HepG2 (cell line): ENCODE data around the gene PEBP1. TPM values are rescaled to one million over a fixed set of nuclear protein-coding genes. Genes with fewer than 3 reads are reported as not detected.

Experiments used
- DRAP1 ChIP-seq: IDR thresholded peaks from 2 replicates; pipeline ENCODE4 v1.6.1; 2016; ENCODE audit warnings: missing genetic modification reagents, missing compliant biosample characterization
- HDAC2 ChIP-seq: sonication (generic); formaldehyde crosslinking; IDR thresholded peaks from 2 replicates; pipeline ENCODE4 v1.4.0; 2020; ENCODE audit warnings: missing genetic modification reagents
- IKZF5 ChIP-seq: IDR thresholded peaks from 2 replicates; pipeline ENCODE4 v1.6.1; 2018; ENCODE audit warnings: missing genetic modification reagents, mild to moderate bottlenecking, missing compliant biosample characterization
- MEIS1 ChIP-seq: sonication (generic); formaldehyde crosslinking; IDR thresholded peaks from 2 replicates; pipeline ENCODE4 v1.9.0; 2021; ENCODE audit warnings: mild to moderate bottlenecking, missing genetic modification reagents, moderate library complexity, borderline replicate concordance
- ONECUT2 ChIP-seq: sonication (generic); formaldehyde crosslinking; IDR thresholded peaks from 2 replicates; pipeline ENCODE4 v1.4.0; 2020; ENCODE audit warnings: missing genetic modification reagents
- REL ChIP-seq: sonication (generic); formaldehyde crosslinking; conservative IDR thresholded peaks from 2 replicates; pipeline ENCODE4 v1.8.0; 2022; ENCODE audit warnings: mild to moderate bottlenecking, missing genetic modification reagents, moderate library complexity
- SAFB2 ChIP-seq: sonication (generic); formaldehyde crosslinking; IDR thresholded peaks from 2 replicates; pipeline ENCODE4 v1.5.1; 2020; ENCODE audit warnings: missing genetic modification reagents, low read depth, mild to moderate bottlenecking, borderline replicate concordance
- SMC3 ChIP-seq: IDR thresholded peaks from 2 replicates; pipeline ENCODE4 v1.6.1; 2011; ENCODE audit warnings: low read length, improper control_type of control experiment
- STAG1 ChIP-seq: sonication (generic); formaldehyde crosslinking; IDR thresholded peaks from 2 replicates; pipeline ENCODE4 v1.4.0; 2020; ENCODE audit warnings: missing genetic modification reagents
- TBX2 ChIP-seq: sonication (generic); formaldehyde crosslinking; IDR thresholded peaks from 2 replicates; pipeline ENCODE4 v1.5.0; 2020; ENCODE audit warnings: missing genetic modification reagents, mild to moderate bottlenecking, borderline replicate concordance
- ZBTB38 ChIP-seq: sonication (generic); formaldehyde crosslinking; IDR thresholded peaks from 2 replicates; pipeline ENCODE4 v1.5.1; 2020; ENCODE audit warnings: mild to moderate bottlenecking, missing genetic modification reagents
- ZNF142 ChIP-seq: sonication (generic); formaldehyde crosslinking; IDR thresholded peaks from 2 replicates; pipeline ENCODE4 v1.4.0; 2020; ENCODE audit warnings: missing genetic modification reagents
- ZNF3 ChIP-seq: IDR thresholded peaks from 2 replicates; pipeline ENCODE4 v1.7.0; 2017; ENCODE audit warnings: inconsistent platforms
- ZNF503 ChIP-seq: sonication (generic); formaldehyde crosslinking; IDR thresholded peaks from 2 replicates; pipeline ENCODE4 v1.4.0; 2020; ENCODE audit warnings: missing genetic modification reagents
- ZNF543 ChIP-seq: sonication (generic); formaldehyde crosslinking; IDR thresholded peaks from 2 replicates; pipeline ENCODE4 v1.4.0; 2020; ENCODE audit warnings: mild to moderate bottlenecking, missing genetic modification reagents
- ZNF687 ChIP-seq: sonication (generic); formaldehyde crosslinking; IDR thresholded peaks from 2 replicates; pipeline ENCODE4 v1.5.1; 2020; ENCODE audit warnings: mild to moderate bottlenecking, missing genetic modification reagents, moderate library complexity
- polyA plus RNA-seq, 8 experiments: library from polyadenylated mRNA; depleted of rRNA in 3 of 8; stranded (reverse) in 7 of 8; unstranded in 1 of 8; fragments of >200 nt; fragmentation: Illumina TruSeq in 4 of 8; extraction: Trizol in 4 of 8; gene quantifications; 2 replicates each; pipeline versions ENCODE4 v1.2.1 to v1.2.3, GENCODE V29; 2011 to 2016; ENCODE audit warnings: low read depth in 4 of 8, missing spikeins in 1 of 8, mixed read lengths in 1 of 8; ENCODE audit not compliant: insufficient read depth in 1 of 8
- total RNA-seq, 5 experiments: library from RNA; depleted of rRNA; stranded (reverse); fragments of >200 nt; fragmentation: Illumina TruSeq; extraction: Trizol; gene quantifications; 2 replicates each; pipeline ENCODE4 v1.2.3, GENCODE V29; 2016; ENCODE audit warnings: low read depth in 1 of 5

The PEBP1 gene
- total and polyA plus RNA-seq, 2 of the 13 experiments (the other 11 are each of a cell fraction or from before 2014, with no cell fraction given), result 538 to 1,505 TPM

GRCh38 chr12:118126119-118126757 lies 9.7 kb upstream of the PEBP1 start (continued):
- TF ChIP-seq ZNF142 (CRISPR knock-in tag), result no peak
- TF ChIP-seq ZNF3 (CRISPR knock-in tag), result no peak
- TF ChIP-seq ZBTB38, result 0 out of 2 replicates have a peak, but pooled peaks have one; percentile 20
- no peak for TF ChIP-seq MEIS1
- no peak for TF ChIP-seq ZNF503 (CRISPR knock-in tag)
- TF ChIP-seq STAG1, result no peak
- peak; percentile 60; the same call in 1 of the 2 replicates for TF ChIP-seq ZNF543
- TF ChIP-seq TBX2 (CRISPR knock-in tag), result peak; percentile 33; the same call in 1 of the 2 replicates
- TF ChIP-seq SMC3, result no peak
- peak; percentile 53; the same call in 1 of the 2 replicates for TF ChIP-seq IKZF5 (CRISPR knock-in tag)
- peak; percentile 60 for TF ChIP-seq HDAC2
- TF ChIP-seq ZNF687 (CRISPR knock-in tag), result peak; percentile 90
- no peak for TF ChIP-seq SAFB2 (CRISPR knock-in tag)
- TF ChIP-seq ONECUT2 (CRISPR knock-in tag), result no peak
- no peak for TF ChIP-seq DRAP1 (CRISPR knock-in tag)
- TF ChIP-seq REL (CRISPR knock-in tag), result no peak
